PC-3 (cell line): ENCODE data around the gene MAST2. TPM values are rescaled to one million over a fixed set of nuclear protein-coding genes. Genes with fewer than 3 reads are reported as not detected.

ENCODE experiments used
- ATAC-seq: fragments of 200-7000 bp; cut with Tn5 transposase; 2 replicates; pipeline ENCODE4 v1.9.1; 2020; ENCODE audit warnings: mild to moderate bottlenecking, moderate library complexity
- BruUV-seq: library from RNA; stranded (reverse); fragments of 400-500 nt; replicated peaks from 2 replicates; lab custom pipeline; 2021; lab: Mats Ljungman, UMichigan
- CTCF ChIA-PET: fragments of 300-600 bp; sonication (Branson Sonifier 250); formaldehyde crosslinking; loops from one replicate; lab custom pipeline; 2022; ENCODE audit warnings: antibody characterized with exemption; lab: Charles Lee
- POLR2A ChIA-PET: fragments of 300-600 bp; sonication (Branson Sonifier 250); formaldehyde crosslinking; loops from one replicate; lab custom pipeline; 2022; ENCODE audit warnings: antibody characterized with exemption; ENCODE audit not compliant: unreplicated experiment; lab: Charles Lee
- DNase-seq: peaks from one replicate; pipeline ENCODE4 v3.0.0-alpha.2; 2015
- H2AFZ ChIP-seq: fragments of 300-600 bp; sonication (generic); 2 replicates; pipeline ENCODE4 v1.6.0; 2016; ENCODE audit warnings: antibody characterized with exemption, low read length
- H3F3A ChIP-seq: fragments of 300-600 bp; sonication (generic); one replicate; pipeline ENCODE4 v1.6.0; 2017; ENCODE audit warnings: antibody characterized with exemption, low read length, control low read depth, mild to moderate bottlenecking; ENCODE audit not compliant: unreplicated experiment
- H3K27ac ChIP-seq: fragments of 300-600 bp; sonication (generic); 2 replicates; pipeline ENCODE4 v1.5.1; 2016; ENCODE audit warnings: mild to moderate bottlenecking, low read length
- H3K27me3 ChIP-seq: fragments of 300-600 bp; sonication (generic); 2 replicates; pipeline ENCODE4 v1.6.1; 2016; ENCODE audit warnings: low read length, mixed read lengths
- H3K36me3 ChIP-seq: fragments of 300-600 bp; sonication (generic); 2 replicates; pipeline ENCODE4 v1.6.1; 2016; ENCODE audit warnings: low read depth, mixed run types, low read length, mixed read lengths
- H3K4me1 ChIP-seq: fragments of 300-600 bp; sonication (generic); 2 replicates; pipeline ENCODE4 v1.5.1; 2016; ENCODE audit warnings: low read length; ENCODE audit not compliant: insufficient read depth
- H3K4me2 ChIP-seq: fragments of 300-600 bp; sonication (generic); 2 replicates; pipeline ENCODE4 v1.6.0; 2016; ENCODE audit warnings: low read length
- H3K4me3 ChIP-seq: fragments of 300-600 bp; sonication (generic); 2 replicates; pipeline ENCODE4 v1.5.1; 2016; ENCODE audit warnings: mild to moderate bottlenecking, low read length, mixed read lengths
- H3K79me2 ChIP-seq: fragments of 300-600 bp; sonication (generic); 2 replicates; pipeline ENCODE4 v1.6.1; 2017; ENCODE audit warnings: low read length, mixed read lengths
- H3K9ac ChIP-seq: fragments of 300-600 bp; sonication (generic); 2 replicates; pipeline ENCODE4 v1.6.0; 2016; ENCODE audit warnings: mild to moderate bottlenecking, low read length
- H3K9me2 ChIP-seq: fragments of 300-600 bp; sonication (generic); replicated peaks from 2 replicates; pipeline ENCODE4 v1.6.1; 2016; ENCODE audit warnings: mixed run types, low read length, mixed read lengths
- H3K9me3 ChIP-seq: fragments of 300-600 bp; sonication (generic); 2 replicates; pipeline ENCODE4 v1.6.1; 2016; ENCODE audit warnings: low read length, mixed read lengths
- H4K20me1 ChIP-seq: fragments of 300-600 bp; sonication (generic); 2 replicates; pipeline ENCODE4 v1.6.1; 2016; ENCODE audit warnings: low read length, mixed read lengths
- CTCF ChIP-seq: fragments of 300-600 bp; sonication (generic); conservative IDR thresholded peaks from 2 replicates; pipeline ENCODE4 v1.5.1; 2017; ENCODE audit warnings: antibody characterized with exemption, low read depth, mild to moderate bottlenecking, low read length
- EZH2 ChIP-seq: fragments of 300-600 bp; sonication (generic); IDR thresholded peaks from one replicate; pipeline ENCODE4 v1.6.1; 2017; ENCODE audit warnings: antibody characterized with exemption, mild to moderate bottlenecking, low read length; ENCODE audit not compliant: unreplicated experiment
- EZH2phosphoT487 ChIP-seq: fragments of 300-600 bp; sonication (generic); IDR thresholded peaks from 2 replicates; pipeline ENCODE4 v1.6.1; 2018; ENCODE audit warnings: mild to moderate bottlenecking, antibody characterized with exemption, low read length, borderline replicate concordance
- intact Hi-C: fragments of 100-400 bp; cut with micrococcal nuclease; formaldehyde crosslinking; loops from 2 replicates; pipeline ENCODE4 v1.9.0; 2023
- total RNA-seq: library from RNA; depleted of rRNA; stranded (reverse); fragments of >200 nt; gene quantifications from 2 replicates; pipeline ENCODE4 v1.2.3, GENCODE V29; 2014

The MAST2 gene
- total RNA-seq, 1 experiment from 2014 or later, result 29.3 TPM

DNA sequence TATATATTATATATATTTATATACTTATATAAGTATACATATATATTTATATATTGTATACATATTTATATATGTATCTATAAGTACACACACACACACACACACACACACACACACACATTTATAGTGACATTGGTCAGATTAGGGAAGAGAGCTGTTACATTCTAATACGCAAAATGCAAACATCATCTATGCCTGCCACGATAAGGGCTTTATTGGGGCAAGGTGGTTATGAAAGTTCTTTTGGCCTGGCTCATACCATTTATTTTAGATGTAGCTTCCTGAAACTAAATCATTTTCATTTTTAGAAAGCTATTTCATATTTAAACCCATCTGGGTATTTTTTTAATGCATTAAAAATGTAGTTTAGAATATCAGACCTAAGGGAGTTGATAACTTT lies 82.8 kb downstream of the MAST2 start:
- Histone ChIP-seq H3K79me2 (no peaks in the 10 kb centered on the region), H4K20me1 (no peaks in the 10 kb centered on the region), H3K4me3 (no peak overlapping the region), H3K27me3 (no peaks in the 10 kb centered on the region), H2AFZ (no peak overlapping the region), H3K9ac (no peak overlapping the region), H3K27ac (no peak overlapping the region), H3K9me2 (no peaks in the 10 kb centered on the region), H3K36me3 (no peaks in the 10 kb centered on the region), H3K4me2 (no peak overlapping the region), H3K9me3 (no peaks in the 10 kb centered on the region), H3F3A (no peaks in the 10 kb centered on the region), H3K4me1 (peaks cover 19% of the 10 kb centered on the region)
- intact Hi-C loops, result loop anchor here (5.0 to 10.0 kb wide), 2 partner anchors 41 to 89 kb away; no protein-coding TSS in a partner anchor
- CTCF ChIA-PET, result no interaction called here
- no TSS peak for BruUV-seq
- no peak for ATAC-seq
- TF ChIP-seq EZH2, result no peak
- no peak for TF ChIP-seq CTCF
- TF ChIP-seq EZH2phosphoT487, result no peak
- POLR2A ChIA-PET, result no interaction called here
- DNase-seq, result no peak

GRCh38 chr1:45887156-45887842 lies 83.9 kb downstream of the MAST2 start:
- Histone ChIP-seq H3K79me2 (no peaks in the 10 kb centered on the region), H3K4me2 (no peak overlapping the region), H3K4me1 (peaks cover 28% of the 10 kb centered on the region), H3K9me3 (no peaks in the 10 kb centered on the region), H4K20me1 (no peaks in the 10 kb centered on the region), H3F3A (no peaks in the 10 kb centered on the region), H2AFZ (no peak overlapping the region), H3K9ac (no peak overlapping the region), H3K27me3 (no peaks in the 10 kb centered on the region), H3K36me3 (no peaks in the 10 kb centered on the region), H3K9me2 (no peaks in the 10 kb centered on the region), H3K4me3 (no peak overlapping the region), H3K27ac (no peak overlapping the region)
- ATAC-seq (no peak), DNase-seq (no peak)
- ChIA-PET POLR2A (no interaction called here), CTCF (no interaction called here)
- no TSS peak for BruUV-seq
- intact Hi-C loops, result loop anchor here (5.0 to 10.0 kb wide), 2 partner anchors 40 to 88 kb away; no protein-coding TSS in a partner anchor
- TF ChIP-seq EZH2phosphoT487, result no peak
- no peak for TF ChIP-seq CTCF
- TF ChIP-seq EZH2, result no peak

DNA sequence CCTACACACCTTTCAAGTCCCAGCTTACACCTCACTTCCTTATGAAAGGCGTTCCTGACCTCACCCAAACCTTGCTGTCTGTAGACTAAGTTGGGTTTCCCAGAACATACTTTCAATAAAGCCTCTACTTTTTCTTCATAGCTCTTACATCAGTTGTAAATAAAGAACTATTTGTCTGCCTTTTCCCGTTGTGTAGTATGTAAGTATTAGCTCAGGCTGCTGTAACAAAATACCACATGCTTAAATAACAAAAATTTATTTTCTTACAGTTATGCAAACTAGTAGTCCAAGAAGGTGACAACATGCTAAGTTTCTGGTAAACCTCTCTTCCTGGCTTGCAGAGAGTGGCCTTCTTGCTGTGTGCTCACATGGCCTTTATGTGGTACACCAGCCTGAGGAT lies 86.7 kb downstream of the MAST2 start:
- POLR2A ChIA-PET, result no interaction called here
- intact Hi-C loops, result no loop called here
- no TSS peak for BruUV-seq

More for the DNA sequence above, 86.7 kb downstream of the MAST2 start:
- H3K27ac ChIP-seq, result no peak overlapping the region
- no peak overlapping the region for H3K9ac ChIP-seq
- DNase-seq (no peak), ATAC-seq (no peak)
- H4K20me1 ChIP-seq, result no peaks in the 10 kb centered on the region
- CTCF ChIA-PET, result no interaction called here
- no peaks in the 10 kb centered on the region for H3K79me2 ChIP-seq
- H3F3A ChIP-seq, result no peaks in the 10 kb centered on the region
- no peaks in the 10 kb centered on the region for H3K9me3 ChIP-seq
- no peaks in the 10 kb centered on the region for H3K9me2 ChIP-seq
- H2AFZ ChIP-seq, result no peak overlapping the region
- TF ChIP-seq EZH2phosphoT487, result no peak
- TF ChIP-seq CTCF, result no peak
- TF ChIP-seq EZH2, result no peak
- no peaks in the 10 kb centered on the region for H3K27me3 ChIP-seq
- no peaks in the 10 kb centered on the region for H3K36me3 ChIP-seq
- no peak overlapping the region for H3K4me2 ChIP-seq
- no peak overlapping the region for H3K4me3 ChIP-seq
- H3K4me1 ChIP-seq, result peaks cover 21% of the 10 kb centered on the region
